ENCODE results near the gene SIPA1L3.

Gene SIPA1L3

DNA sequence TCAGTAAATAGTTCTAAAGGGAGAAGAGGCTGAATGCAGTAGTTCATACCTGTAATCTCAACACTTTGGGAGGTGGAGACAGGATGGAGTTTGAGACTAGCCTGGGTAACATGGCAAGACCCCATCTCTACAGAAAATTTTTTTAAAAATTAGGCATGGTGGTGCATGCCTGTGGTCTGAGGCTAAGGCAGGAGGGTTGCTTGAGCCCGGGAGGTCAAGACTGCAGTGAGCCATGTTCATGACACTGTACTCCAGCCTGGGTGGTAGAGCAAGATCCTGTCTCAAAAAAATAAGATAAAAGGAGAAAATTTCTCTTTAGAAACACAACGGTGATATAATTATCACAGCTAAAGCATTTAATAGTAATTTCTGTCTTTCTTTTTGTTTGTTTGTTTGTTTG is 57.1 kb downstream of the SIPA1L3 start:
- H3K4me1 ChIP-seq (ENCODE audit: control extremely low read depth in 1 of 4, control insufficient read depth in 4 of 4, insufficient read depth in 4 of 4, low read length in 3 of 4) = peaks cover 0 to 19% (median 7%) of the 10 kb centered on the region in 4 experiments
- H3K36me3 ChIP-seq (ENCODE audit: control insufficient read depth in 4 of 4, insufficient read depth in 4 of 4, low read length in 3 of 4) = peaks cover 0 to 4% (median 0%) of the 10 kb centered on the region in 4 experiments
- no peaks in the 10 kb centered on the region for H3K27me3 ChIP-seq (replicated peaks in 2 of 5; ENCODE audit: control insufficient read depth in 4 of 5, insufficient read depth in 5 of 5, low read length in 4 of 5)
- ChIA-PET CTCF (interaction anchor here (0.7 to 1.3 kb wide), 6 partner anchors 20 to 55 kb away, joined by 3 to 5 read pairs (median 3); no protein-coding TSS in a partner anchor), POLR2A (no interaction called here)
- WGBS (ENCODE audit: insufficient coverage) = no CpG with 5 or more reads among the region's 2 CpGs
- H3K27ac ChIP-seq (ENCODE audit: insufficient read depth in 1 of 2, low read depth in 1 of 2, low read length in 2 of 2, poor library complexity in 1 of 2, severe bottlenecking in 2 of 2) = no peak overlapping the region
- no peak for DNase-seq
- H3K9me3 ChIP-seq (ENCODE audit: control extremely low read depth in 1 of 5, control insufficient read depth in 4 of 5, insufficient read depth in 2 of 5, low read depth in 1 of 5, low read length in 4 of 5) = peaks cover 0 to 8% (median 4%) of the 10 kb centered on the region in 5 experiments
- no peak overlapping the region for H3K4me3 ChIP-seq (ENCODE audit: control insufficient read depth in 1 of 7, extremely low read depth in 1 of 7, insufficient read depth in 4 of 7, low read depth in 2 of 7, low read length in 6 of 7)

DNA sequence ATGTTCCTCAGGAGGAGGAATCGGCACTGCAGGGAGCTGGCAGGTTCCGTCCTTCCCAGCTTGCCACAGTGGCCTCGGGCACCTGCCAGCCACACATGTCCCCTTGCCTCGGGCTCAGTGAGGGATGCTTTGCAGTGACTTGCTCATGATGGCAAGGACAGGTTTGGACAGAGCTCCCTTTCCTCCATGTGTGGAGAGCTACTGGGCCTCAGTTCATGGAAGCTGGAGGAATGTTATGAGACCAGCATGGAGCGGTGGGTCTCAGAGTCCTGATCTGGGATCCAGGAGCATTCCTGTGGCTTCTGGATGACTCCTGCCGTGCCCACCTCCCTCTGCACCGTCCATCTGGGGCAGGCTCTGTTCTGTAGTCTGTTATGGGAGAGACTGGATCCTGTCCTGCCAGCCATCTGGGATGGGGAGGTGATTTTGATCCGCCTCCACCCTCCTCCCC is 59.2 kb downstream of the SIPA1L3 start:
- Histone ChIP-seq H3K27me3 (replicated peaks in 2 of 5; ENCODE audit: control insufficient read depth in 4 of 5, insufficient read depth in 5 of 5, low read length in 4 of 5) (no peaks in the 10 kb centered on the region), H3K36me3 (ENCODE audit: control insufficient read depth in 4 of 4, insufficient read depth in 4 of 4, low read length in 3 of 4) (peaks cover 0 to 15% (median 8%) of the 10 kb centered on the region in 4 experiments), H3K9me3 (ENCODE audit: control extremely low read depth in 1 of 5, control insufficient read depth in 4 of 5, insufficient read depth in 2 of 5, low read depth in 1 of 5, low read length in 4 of 5) (peaks cover 2 to 22% (median 7%) of the 10 kb centered on the region in 5 experiments), H3K27ac (ENCODE audit: insufficient read depth in 1 of 2, low read depth in 1 of 2, low read length in 2 of 2, poor library complexity in 1 of 2, severe bottlenecking in 2 of 2) (no peak overlapping the region), H3K4me1 (ENCODE audit: control extremely low read depth in 1 of 4, control insufficient read depth in 4 of 4, insufficient read depth in 4 of 4, low read length in 3 of 4) (peaks cover 0 to 15% (median 7%) of the 10 kb centered on the region in 4 experiments), H3K4me3 (ENCODE audit: control insufficient read depth in 1 of 7, extremely low read depth in 1 of 7, insufficient read depth in 4 of 7, low read depth in 2 of 7, low read length in 6 of 7) (no peak overlapping the region)
- ChIA-PET POLR2A (no interaction called here), CTCF (no interaction called here)
- DNase-seq = no peak
- 83% methylated on average over 6 of the region's 8 CpGs for WGBS (ENCODE audit: insufficient coverage)

GRCh38 chr19:37966662-37967231 is 59.7 kb downstream of the SIPA1L3 start:
- Histone ChIP-seq H3K9me3 (ENCODE audit: control extremely low read depth in 1 of 5, control insufficient read depth in 4 of 5, insufficient read depth in 2 of 5, low read depth in 1 of 5, low read length in 4 of 5) (peaks cover 0 to 22% (median 7%) of the 10 kb centered on the region in 5 experiments), H3K36me3 (ENCODE audit: control insufficient read depth in 4 of 4, insufficient read depth in 4 of 4, low read length in 3 of 4) (peaks cover 0 to 20% (median 8%) of the 10 kb centered on the region in 4 experiments), H3K4me1 (ENCODE audit: control extremely low read depth in 1 of 4, control insufficient read depth in 4 of 4, insufficient read depth in 4 of 4, low read length in 3 of 4) (peaks cover 0 to 15% (median 7%) of the 10 kb centered on the region in 4 experiments), H3K27me3 (replicated peaks in 2 of 5; ENCODE audit: control insufficient read depth in 4 of 5, insufficient read depth in 5 of 5, low read length in 4 of 5) (no peaks in the 10 kb centered on the region), H3K4me3 (ENCODE audit: control insufficient read depth in 1 of 7, extremely low read depth in 1 of 7, insufficient read depth in 4 of 7, low read depth in 2 of 7, low read length in 6 of 7) (no peak overlapping the region), H3K27ac (ENCODE audit: insufficient read depth in 1 of 2, low read depth in 1 of 2, low read length in 2 of 2, poor library complexity in 1 of 2, severe bottlenecking in 2 of 2) (no peak overlapping the region)
- no peak for DNase-seq
- POLR2A ChIA-PET = no interaction called here
- 84% methylated on average over 11 of the region's 12 CpGs for whole genome bisulfite sequencing (ENCODE audit: insufficient coverage)
- CTCF ChIA-PET = no interaction called here

GRCh38 chr19:37969695-37970094 is 62.7 kb downstream of the SIPA1L3 start:
- DNase-seq = no peak
- H3K4me1 ChIP-seq (ENCODE audit: control extremely low read depth in 1 of 4, control insufficient read depth in 4 of 4, insufficient read depth in 4 of 4, low read length in 3 of 4) = no peaks in the 10 kb centered on the region
- POLR2A ChIA-PET = no interaction called here
- H3K27me3 ChIP-seq (replicated peaks in 2 of 5; ENCODE audit: control insufficient read depth in 4 of 5, insufficient read depth in 5 of 5, low read length in 4 of 5) = no peaks in the 10 kb centered on the region
- WGBS (ENCODE audit: insufficient coverage) = 100% methylated on average over 2 of the region's 5 CpGs
- H3K36me3 ChIP-seq (ENCODE audit: control insufficient read depth in 4 of 4, insufficient read depth in 4 of 4, low read length in 3 of 4) = peaks cover 0 to 24% (median 11%) of the 10 kb centered on the region in 4 experiments
- H3K9me3 ChIP-seq (ENCODE audit: control extremely low read depth in 1 of 5, control insufficient read depth in 4 of 5, insufficient read depth in 2 of 5, low read depth in 1 of 5, low read length in 4 of 5) = peaks cover 3 to 29% (median 7%) of the 10 kb centered on the region in 5 experiments
- H3K4me3 ChIP-seq (ENCODE audit: control insufficient read depth in 1 of 7, extremely low read depth in 1 of 7, insufficient read depth in 4 of 7, low read depth in 2 of 7, low read length in 6 of 7) = no peak overlapping the region
- CTCF ChIA-PET = no interaction called here
- H3K27ac ChIP-seq (ENCODE audit: insufficient read depth in 1 of 2, low read depth in 1 of 2, low read length in 2 of 2, poor library complexity in 1 of 2, severe bottlenecking in 2 of 2) = no peak overlapping the region

GRCh38 chr19:37970699-37971098 is 63.7 kb downstream of the SIPA1L3 start:
- Histone ChIP-seq H3K4me3 (ENCODE audit: control insufficient read depth in 1 of 7, extremely low read depth in 1 of 7, insufficient read depth in 4 of 7, low read depth in 2 of 7, low read length in 6 of 7) (no peak overlapping the region), H3K27ac (ENCODE audit: insufficient read depth in 1 of 2, low read depth in 1 of 2, low read length in 2 of 2, poor library complexity in 1 of 2, severe bottlenecking in 2 of 2) (no peak overlapping the region), H3K9me3 (ENCODE audit: control extremely low read depth in 1 of 5, control insufficient read depth in 4 of 5, insufficient read depth in 2 of 5, low read depth in 1 of 5, low read length in 4 of 5) (peaks cover 3 to 29% (median 7%) of the 10 kb centered on the region in 5 experiments), H3K27me3 (replicated peaks in 2 of 5; ENCODE audit: control insufficient read depth in 4 of 5, insufficient read depth in 5 of 5, low read length in 4 of 5) (no peaks in the 10 kb centered on the region), H3K36me3 (ENCODE audit: control insufficient read depth in 4 of 4, insufficient read depth in 4 of 4, low read length in 3 of 4) (peaks cover 0 to 24% (median 13%) of the 10 kb centered on the region in 4 experiments), H3K4me1 (ENCODE audit: control extremely low read depth in 1 of 4, control insufficient read depth in 4 of 4, insufficient read depth in 4 of 4, low read length in 3 of 4) (no peaks in the 10 kb centered on the region)
- 100% methylated on average over 3 of the region's 4 CpGs for WGBS (ENCODE audit: insufficient coverage)
- ChIA-PET POLR2A (no interaction called here), CTCF (no interaction called here)
- DNase-seq = no peak

DNA sequence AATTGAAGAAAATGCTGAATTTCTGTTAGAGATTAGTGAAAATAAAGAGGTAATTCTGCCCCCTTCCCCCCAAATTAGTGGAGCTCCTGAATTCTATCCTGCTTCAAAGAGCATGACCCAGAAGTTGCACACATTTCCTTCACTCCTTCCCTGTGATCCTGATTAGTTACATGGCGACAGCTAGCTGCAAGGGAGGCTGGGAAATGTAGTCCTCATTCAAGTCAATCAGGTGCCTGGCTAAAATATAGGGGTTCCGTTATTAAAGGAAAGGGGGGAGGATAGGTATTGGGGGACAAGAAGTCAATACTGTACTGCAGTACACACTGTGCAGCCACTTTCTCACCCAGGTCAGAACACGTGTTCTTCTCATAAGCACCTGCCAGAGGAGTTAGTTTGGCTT is 65.8 kb downstream of the SIPA1L3 start:
- peaks cover 0 to 3% (median 0%) of the 10 kb centered on the region in 4 experiments for H3K4me1 ChIP-seq (ENCODE audit: control extremely low read depth in 1 of 4, control insufficient read depth in 4 of 4, insufficient read depth in 4 of 4, low read length in 3 of 4)
- H3K9me3 ChIP-seq (ENCODE audit: control extremely low read depth in 1 of 5, control insufficient read depth in 4 of 5, insufficient read depth in 2 of 5, low read depth in 1 of 5, low read length in 4 of 5) = peaks cover 3 to 29% (median 7%) of the 10 kb centered on the region in 5 experiments
- H3K27ac ChIP-seq (ENCODE audit: insufficient read depth in 1 of 2, low read depth in 1 of 2, low read length in 2 of 2, poor library complexity in 1 of 2, severe bottlenecking in 2 of 2) = no peak overlapping the region
- ChIA-PET CTCF (no interaction called here), POLR2A (no interaction called here)
- H3K4me3 ChIP-seq (ENCODE audit: control insufficient read depth in 1 of 7, extremely low read depth in 1 of 7, insufficient read depth in 4 of 7, low read depth in 2 of 7, low read length in 6 of 7) = no peak overlapping the region
- WGBS (ENCODE audit: insufficient coverage) = 100% methylated on average over 2 of the region's 3 CpGs
- DNase-seq = no peak
- H3K27me3 ChIP-seq (replicated peaks in 2 of 5; ENCODE audit: control insufficient read depth in 4 of 5, insufficient read depth in 5 of 5, low read length in 4 of 5) = no peaks in the 10 kb centered on the region
- H3K36me3 ChIP-seq (ENCODE audit: control insufficient read depth in 4 of 4, insufficient read depth in 4 of 4, low read length in 3 of 4) = peaks cover 0 to 24% (median 13%) of the 10 kb centered on the region in 4 experiments

GRCh38 chr19:37973666-37974065 is 66.7 kb downstream of the SIPA1L3 start:
- ChIA-PET POLR2A (no interaction called here), CTCF (no interaction called here)
- H3K36me3 ChIP-seq (ENCODE audit: control insufficient read depth in 4 of 4, insufficient read depth in 4 of 4, low read length in 3 of 4) = peaks cover 0 to 24% (median 12%) of the 10 kb centered on the region in 4 experiments
- 100% methylated on average over 2 of the region's 2 CpGs for WGBS (ENCODE audit: insufficient coverage)
- H3K4me1 ChIP-seq (ENCODE audit: control extremely low read depth in 1 of 4, control insufficient read depth in 4 of 4, insufficient read depth in 4 of 4, low read length in 3 of 4) = peaks cover 0 to 6% (median 0%) of the 10 kb centered on the region in 4 experiments
- H3K27me3 ChIP-seq (replicated peaks in 2 of 5; ENCODE audit: control insufficient read depth in 4 of 5, insufficient read depth in 5 of 5, low read length in 4 of 5) = no peaks in the 10 kb centered on the region
- no peak overlapping the region for H3K27ac ChIP-seq (ENCODE audit: insufficient read depth in 1 of 2, low read depth in 1 of 2, low read length in 2 of 2, poor library complexity in 1 of 2, severe bottlenecking in 2 of 2)
- H3K9me3 ChIP-seq (ENCODE audit: control extremely low read depth in 1 of 5, control insufficient read depth in 4 of 5, insufficient read depth in 2 of 5, low read depth in 1 of 5, low read length in 4 of 5) = peaks cover 3 to 29% (median 7%) of the 10 kb centered on the region in 5 experiments
- DNase-seq = no peak
- no peak overlapping the region for H3K4me3 ChIP-seq (ENCODE audit: control insufficient read depth in 1 of 7, extremely low read depth in 1 of 7, insufficient read depth in 4 of 7, low read depth in 2 of 7, low read length in 6 of 7)

Data from common myeloid progenitor, CD34-positive (primary cell).